ENCODE measurements around the gene UFD1.

The UFD1 gene

GRCh38 chr22:19516378-19517170 is 37.6 kb upstream of the UFD1 start:
- no peak for DNase-seq (ENCODE audit: low read depth in 2 of 2)

GRCh38 chr22:19515654-19516377 is 36.8 kb upstream of the UFD1 start:
- no peak for DNase-seq (ENCODE audit: low read depth in 2 of 2)

DNA sequence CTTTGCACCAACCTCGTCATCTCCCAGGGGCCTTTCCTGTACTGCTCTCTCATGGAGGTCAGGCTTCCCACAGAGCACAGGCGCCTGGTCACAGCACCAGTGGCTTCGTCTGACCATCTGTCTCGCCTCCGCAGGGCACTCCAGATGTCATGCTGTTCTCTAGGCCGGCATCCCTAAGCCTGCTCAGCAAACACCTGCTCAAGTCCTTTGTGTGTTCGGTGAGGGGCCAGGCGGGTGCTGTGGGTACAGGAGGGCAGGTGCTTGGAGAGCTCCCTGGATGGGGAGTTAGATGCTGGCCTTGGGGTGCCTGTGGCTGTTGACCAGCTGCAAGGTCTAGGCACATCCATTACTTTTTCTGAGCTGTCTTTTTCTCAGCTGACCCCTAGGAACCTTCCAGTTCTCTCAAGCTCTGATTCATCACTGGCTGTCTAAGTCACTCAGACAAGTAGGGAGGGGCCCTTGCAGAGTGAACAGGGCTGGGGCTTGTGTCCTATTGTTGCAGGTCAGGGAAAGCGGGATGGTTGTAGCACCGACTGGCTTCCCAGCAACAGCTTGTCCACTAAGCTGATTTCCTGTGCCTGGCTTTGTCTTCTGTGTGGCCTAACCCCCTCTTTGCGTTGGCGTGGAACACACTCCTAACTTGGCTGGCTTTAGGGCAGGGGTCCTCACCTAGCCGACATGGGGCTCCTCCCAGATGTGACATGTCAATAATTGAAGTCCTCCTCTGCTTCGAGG is 36.0 kb upstream of the UFD1 start:
- no peak for DNase-seq (ENCODE audit: low read depth in 2 of 2)

- no peak for DNase-seq (ENCODE audit: low read depth in 2 of 2)
These were observed 34.8 kb upstream of the UFD1 start for GRCh38 chr22:19513823-19514222.

GRCh38 chr22:19510919-19511341 is 31.9 kb upstream of the UFD1 start:
- DNase-seq (ENCODE audit: low read depth in 2 of 2) = no peak

- DNase-seq (ENCODE audit: low read depth in 2 of 2) = no peak
These were observed 30.9 kb upstream of the UFD1 start for GRCh38 chr22:19509923-19510322.

DNA sequence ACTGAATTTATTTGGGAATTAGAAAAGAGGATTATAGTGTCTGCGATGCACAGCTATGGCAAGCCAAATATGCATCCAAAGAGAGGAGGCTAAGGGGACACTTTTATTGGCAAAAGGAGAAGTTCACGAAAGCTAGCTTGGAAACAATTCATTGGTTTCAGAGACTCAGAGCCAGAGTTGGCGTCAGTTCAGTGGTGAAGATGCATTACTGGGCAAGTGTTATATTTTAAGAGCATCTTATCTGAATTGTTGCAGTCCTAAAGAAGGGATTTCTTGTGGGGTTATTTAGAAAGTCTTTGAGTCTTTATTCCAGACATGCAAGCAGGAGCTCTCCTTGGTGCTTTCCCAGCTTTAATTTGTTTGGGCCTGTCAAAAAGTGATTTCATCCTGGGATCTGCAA is 30.2 kb upstream of the UFD1 start:
- no peak for DNase-seq (ENCODE audit: low read depth in 2 of 2)

DNA sequence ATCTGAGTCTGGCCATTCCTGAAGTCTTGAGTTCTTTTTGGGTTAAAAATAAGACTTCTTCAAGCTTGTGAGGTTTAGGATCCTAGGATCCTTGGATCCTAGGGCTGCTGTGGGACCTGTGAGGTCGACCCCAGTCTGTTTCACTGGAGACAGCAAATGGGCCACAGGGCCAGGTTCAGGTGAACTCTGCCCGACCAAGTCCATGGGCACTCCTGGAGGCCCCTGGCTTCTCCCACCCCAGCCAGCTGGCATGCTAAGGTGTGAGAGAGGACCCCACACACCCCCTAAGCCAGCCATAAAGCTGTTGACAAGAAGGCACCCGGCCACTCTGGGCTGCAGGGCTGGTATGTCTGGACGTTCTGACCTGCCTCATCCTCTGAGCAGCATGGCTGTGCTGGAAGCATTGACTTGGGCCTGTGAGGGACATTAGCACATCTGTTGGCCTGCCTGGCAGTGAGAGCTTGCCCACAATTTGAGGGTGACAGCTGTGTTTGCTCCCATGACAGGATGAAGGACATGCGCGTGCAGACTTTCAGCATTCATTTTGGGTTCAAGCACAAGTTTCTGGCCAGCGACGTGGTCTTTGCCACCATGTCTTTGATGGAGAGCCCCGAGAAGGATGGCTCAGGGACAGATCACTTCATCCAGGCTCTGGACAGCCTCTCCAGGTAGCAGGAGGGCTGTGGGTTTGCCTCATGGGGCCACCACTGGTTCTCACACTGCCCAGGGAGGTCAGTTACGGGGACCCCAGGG is 29.2 kb upstream of the UFD1 start:
- DNase-seq (ENCODE audit: low read depth in 2 of 2) = no peak

DNA sequence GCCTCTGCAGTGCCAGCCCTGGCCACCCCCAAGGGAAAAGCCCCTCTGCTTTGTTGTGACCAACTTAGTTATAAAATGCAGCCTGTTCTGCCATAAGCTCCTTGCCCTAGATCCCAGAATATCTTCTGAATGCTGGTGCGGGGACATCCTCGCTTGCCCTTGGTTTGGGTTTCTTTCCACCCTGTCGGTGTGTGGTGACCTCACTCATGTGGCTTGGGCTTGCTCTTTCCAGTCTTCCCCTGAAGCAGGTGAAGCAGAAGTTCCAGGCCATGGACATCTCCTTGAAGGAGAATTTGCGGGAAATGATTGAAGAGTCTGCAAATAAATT is 28.5 kb upstream of the UFD1 start:
- no peak for DNase-seq (ENCODE audit: low read depth in 2 of 2)

DNA sequence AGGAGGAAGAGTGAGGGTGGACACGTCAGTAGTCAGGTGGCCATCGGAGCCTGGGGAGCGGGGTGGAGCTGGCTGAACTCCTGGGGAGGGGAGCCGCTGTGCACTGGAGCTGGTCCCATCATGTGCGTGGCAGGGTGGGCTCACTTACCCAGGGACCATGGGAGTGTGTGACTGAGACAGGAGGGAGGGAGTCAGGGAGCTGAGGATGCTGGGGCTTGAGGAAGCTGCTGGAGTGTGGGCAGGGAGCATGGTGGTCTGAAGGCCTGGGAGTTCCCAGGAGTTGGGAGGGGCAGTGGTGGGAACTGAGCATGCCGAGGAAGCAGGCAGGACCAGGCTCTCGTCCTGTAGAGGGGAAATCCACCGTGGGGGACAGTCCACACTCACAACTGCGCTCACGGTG is 27.2 kb upstream of the UFD1 start:
- no peak for DNase-seq (ENCODE audit: low read depth in 2 of 2)

- no peak for DNase-seq (ENCODE audit: low read depth in 2 of 2)
These were observed 26.7 kb upstream of the UFD1 start for GRCh38 chr22:19505735-19506126.

DNA sequence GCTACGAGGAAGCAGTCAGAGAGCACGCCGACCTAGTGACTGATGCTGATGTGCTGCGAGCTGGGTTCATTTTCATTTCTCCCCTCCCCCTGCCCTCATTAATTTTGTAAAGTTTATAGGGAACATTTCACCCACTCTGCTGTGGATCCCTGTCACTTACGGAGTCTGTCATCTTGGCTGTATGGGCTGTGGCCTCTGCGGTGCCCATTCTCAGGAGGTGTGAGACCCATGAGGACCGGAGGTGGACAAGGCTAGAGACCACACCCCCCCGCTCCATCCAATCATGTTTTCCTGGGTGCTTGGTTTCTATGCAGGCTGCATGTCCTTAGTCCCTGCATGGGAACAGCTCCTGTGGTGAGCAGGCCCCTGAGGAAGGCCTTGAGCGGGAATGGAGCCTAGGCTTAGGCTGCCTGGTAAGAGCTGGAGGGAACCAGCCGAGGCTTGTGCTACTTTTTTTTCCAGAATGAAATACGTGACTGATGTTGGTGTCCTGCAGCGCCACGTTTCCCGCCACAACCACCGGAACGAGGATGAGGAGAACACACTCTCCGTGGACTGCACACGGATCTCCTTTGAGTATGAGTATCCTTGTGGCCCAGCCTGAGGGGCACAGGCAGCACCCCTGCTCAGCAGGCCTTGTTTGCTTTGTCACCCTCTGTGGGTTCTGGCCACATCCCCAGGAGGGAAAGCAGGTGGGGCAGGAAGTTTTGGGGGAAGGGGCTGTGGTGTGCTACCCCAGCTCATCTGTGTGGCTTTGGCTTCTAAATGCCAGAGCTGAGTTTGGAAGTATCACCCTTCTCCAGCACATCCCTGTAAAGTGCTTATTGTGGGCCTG is 26.1 kb upstream of the UFD1 start:
- DNase-seq (ENCODE audit: low read depth in 2 of 2) = no peak

- DNase-seq (ENCODE audit: low read depth in 2 of 2) = no peak
These were observed 24.9 kb upstream of the UFD1 start for GRCh38 chr22:19503869-19504268.

DNA sequence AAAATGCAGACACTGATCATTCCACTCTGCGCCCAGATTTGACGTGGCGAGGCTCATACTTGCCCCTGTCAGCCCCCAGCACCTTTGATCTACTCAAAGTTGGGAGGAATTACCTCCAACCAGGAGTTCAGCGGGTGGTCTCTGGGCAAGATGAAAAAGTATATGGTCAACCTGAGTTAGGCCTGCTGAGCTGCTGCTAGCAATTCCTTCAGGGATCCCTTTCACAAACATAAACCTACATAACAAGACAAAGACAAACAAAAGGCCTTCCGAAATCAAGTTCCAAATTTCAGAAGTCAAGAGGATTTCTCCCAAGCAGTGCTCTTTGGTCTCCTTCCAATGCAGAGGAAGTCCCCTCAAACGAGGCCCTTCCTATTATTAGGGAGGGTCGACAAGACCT is 24.4 kb upstream of the UFD1 start:
- DNase-seq (ENCODE audit: low read depth in 2 of 2) = no peak

DNA sequence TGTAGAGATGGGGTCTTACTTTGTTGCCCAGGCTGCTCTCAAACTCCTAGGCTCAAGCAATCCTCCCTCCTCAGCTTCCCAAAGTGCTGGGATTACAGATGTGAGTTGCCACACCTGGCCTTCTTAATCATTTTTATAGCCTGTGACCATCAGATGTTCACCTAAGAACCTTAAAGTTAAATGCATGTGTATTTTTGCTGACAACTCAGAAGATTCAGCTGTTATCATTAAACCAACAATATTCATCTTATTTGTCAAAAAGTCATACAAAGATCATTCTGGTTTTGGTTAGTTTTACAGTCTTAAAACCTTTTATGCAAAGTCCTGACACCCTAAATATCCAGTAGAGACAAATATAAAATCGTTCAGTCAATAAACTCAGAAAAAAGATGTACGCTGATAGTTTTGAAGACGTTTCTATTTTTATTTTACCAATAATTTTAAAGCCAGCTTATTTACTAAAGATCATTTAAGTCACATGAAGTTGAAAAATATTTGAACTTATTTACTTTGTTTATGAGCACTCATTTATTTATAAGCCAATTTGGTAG is 23.0 kb upstream of the UFD1 start:
- no peak for DNase-seq (ENCODE audit: low read depth in 2 of 2)

- no peak for DNase-seq (ENCODE audit: low read depth in 2 of 2)
These were observed 20.9 kb upstream of the UFD1 start for GRCh38 chr22:19499880-19500242.

DNA sequence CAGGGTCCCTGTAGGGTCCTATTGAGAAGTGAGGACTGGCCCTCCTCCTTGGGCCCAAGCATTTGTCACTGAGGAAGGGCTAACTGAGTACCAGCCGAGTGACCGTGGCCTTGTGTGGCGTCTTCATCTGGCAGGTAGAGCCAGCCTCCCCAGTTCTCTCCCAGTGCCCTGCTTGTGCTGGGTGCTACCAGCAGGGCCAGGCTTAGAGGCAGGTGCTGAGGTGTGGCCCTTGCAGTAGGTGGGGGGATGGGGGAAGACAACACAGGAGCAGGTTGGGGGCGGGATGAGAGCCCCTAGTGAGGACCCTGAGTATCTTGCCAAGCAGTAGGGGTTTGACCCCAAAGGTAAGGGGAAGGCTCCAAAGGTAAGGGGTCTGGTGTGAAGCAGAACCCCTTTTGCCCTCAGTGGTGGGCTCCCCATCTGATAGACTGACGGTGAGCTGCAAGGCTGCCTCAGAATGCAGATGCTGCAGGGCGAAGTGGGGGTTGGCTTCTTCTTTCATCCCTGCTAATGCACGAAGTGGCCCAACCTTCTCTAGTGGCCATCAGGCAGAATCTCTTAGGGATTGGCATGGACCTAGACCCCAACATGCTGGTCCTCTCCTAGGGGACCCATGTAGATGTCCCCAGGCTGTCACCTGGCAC is 20.4 kb upstream of the UFD1 start:
- DNase-seq (ENCODE audit: low read depth in 2 of 2) = no peak

- no peak for DNase-seq (ENCODE audit: low read depth in 2 of 2)
These were observed 19.8 kb upstream of the UFD1 start for GRCh38 chr22:19498866-19499190.

DNA sequence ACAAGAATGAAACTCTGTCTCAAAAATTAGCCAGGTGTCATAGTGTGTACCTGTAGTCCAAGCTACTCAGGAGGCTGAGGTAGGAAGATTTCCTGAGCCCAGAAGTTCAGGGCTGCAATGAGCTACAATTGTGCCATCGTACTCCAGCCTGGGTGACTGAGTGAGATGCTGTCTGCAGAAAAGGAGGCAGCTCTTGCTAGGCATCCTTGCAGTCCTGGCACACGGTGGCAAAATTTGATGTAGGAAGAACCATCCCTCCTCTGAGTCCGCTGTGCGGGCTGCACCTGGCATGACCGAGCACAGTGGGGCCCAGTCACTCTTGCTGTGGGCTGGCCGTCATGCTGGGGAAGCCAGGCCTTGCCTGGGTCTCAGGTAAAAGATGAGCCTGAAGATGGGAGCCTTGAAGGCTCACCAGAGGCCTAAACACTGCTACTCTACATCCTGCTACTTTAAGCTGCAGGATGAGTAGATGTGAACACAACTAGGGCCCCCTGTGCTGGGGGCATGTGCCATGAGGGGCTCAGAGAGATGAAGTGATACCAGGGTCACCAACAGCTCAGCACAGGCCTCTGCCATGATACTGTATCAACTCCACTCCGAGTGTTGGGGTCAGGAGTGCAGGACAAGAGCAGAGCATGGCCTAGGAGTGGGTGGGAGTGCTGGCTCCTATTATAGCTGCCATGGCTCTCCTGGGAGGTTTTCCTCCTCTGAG is 19.3 kb upstream of the UFD1 start:
- no peak for DNase-seq (ENCODE audit: low read depth in 2 of 2)

DNA sequence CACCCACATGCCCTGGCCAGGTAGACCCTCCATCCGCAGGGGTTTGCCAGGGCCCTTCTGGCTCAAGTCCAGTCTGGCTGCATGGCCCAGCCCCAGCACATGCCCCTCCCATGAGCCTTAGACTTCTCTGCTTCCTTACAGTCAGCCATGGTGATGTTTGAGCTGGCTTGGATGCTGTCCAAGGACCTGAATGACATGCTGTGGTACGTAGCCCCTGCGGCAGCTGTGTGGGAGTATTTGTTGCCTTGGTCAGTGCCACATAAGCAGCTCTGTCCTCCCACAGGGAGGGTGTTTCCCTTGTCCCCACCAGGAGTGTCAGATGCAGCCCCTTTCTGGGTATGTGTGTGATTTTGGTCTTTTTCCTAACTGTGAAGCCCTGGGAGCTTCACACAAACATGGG is 18.3 kb upstream of the UFD1 start:
- DNase-seq (ENCODE audit: low read depth in 2 of 2) = no peak
